HL-60 (cell line): ENCODE data around the gene SLC8B1.

Source experiments
- DNase-seq, 2 experiments: peaks; one replicate each; pipeline ENCODE4 v3.0.0-alpha.2; 2010 to 2020; ENCODE audit warnings: low read depth in 1 of 2, low spot score in 1 of 2
- H3K27ac ChIP-seq: fragments of 250-450 bp; sonication (Bioruptor Pico); replicated peaks from 2 replicates; pipeline ENCODE4 v1.5.1; 2020; ENCODE audit warnings: mild to moderate bottlenecking, moderate library complexity
- H3K27me3 ChIP-seq: fragments of 250-450 bp; sonication (Bioruptor Pico); 2 replicates; pipeline ENCODE4 v1.5.1; 2021; ENCODE audit warnings: mild to moderate bottlenecking, moderate library complexity; ENCODE audit not compliant: insufficient read depth, poor library complexity, severe bottlenecking
- H3K4me3 ChIP-seq: replicated peaks from 2 replicates; pipeline ENCODE4 v1.5.1; 2011; ENCODE audit warnings: mild to moderate bottlenecking, control low read depth, low read length; ENCODE audit not compliant: insufficient read depth
- GABPA ChIP-seq: IDR thresholded peaks from 2 replicates; pipeline ENCODE4 v1.6.1; 2012; ENCODE audit warnings: low read depth
- POLR2AphosphoS5 ChIP-seq: IDR thresholded peaks from 2 replicates; pipeline ENCODE4 v1.6.1; 2012; ENCODE audit warnings: low read depth
- SPI1 ChIP-seq: IDR thresholded peaks from 2 replicates; pipeline ENCODE4 v1.6.1; 2012; ENCODE audit warnings: low read depth, mild to moderate bottlenecking, borderline replicate concordance
- TF ChIP-seq, protein P1 (sequence below): IDR thresholded peaks from one replicate; pipeline ENCODE4 v1.5.1; 2011; ENCODE audit warnings: low read length, control low read depth, inconsistent platforms; ENCODE audit not compliant: insufficient read depth
- TF ChIP-seq, protein P2 (sequence below): IDR thresholded peaks from 2 replicates; pipeline ENCODE4 v1.6.1; 2012; ENCODE audit warnings: low read depth; ENCODE audit not compliant: insufficient replicate concordance

SLC8B1 gene

DNA sequence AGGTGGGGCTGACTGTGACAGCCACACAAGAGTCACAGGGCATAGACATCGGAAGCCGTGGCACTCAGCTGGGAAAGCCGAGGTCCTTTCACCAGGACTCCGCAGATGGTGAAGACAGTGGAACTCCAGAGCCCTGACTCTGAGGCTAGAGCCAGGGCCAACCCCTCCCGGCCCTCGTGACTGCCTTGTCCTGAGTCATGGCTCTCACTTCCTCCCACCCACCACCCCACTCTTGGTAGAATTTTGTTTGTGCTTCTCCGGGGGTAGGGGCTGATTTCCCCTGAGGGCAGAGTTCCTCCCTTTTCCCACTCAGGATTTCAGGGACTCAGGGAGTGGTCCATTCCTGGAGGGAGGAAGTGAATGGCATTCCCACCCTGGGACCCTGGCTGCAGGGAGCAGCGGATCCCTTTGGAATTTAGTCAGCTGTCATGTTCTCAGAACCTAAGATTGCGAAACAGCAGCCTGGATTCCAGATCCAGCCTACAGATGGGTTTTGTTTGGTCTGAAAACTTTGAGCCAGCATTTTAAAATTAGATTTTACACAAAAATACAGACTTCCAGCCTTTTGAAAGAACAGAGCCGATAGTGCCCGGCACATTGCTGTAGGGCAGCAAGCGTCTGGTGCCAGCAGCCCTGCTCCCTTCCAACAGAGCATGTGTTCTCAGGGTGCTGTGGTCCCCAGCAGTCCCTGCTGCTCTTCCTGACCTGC is 62.9 kb downstream of the SLC8B1 start:
- Histone ChIP-seq H3K27ac (peak overlapping the region; percentile 16; the same call in 1 of the 2 replicates), H3K4me3 (no peak overlapping the region), H3K27me3 (no peaks in the 10 kb centered on the region)
- TF ChIP-seq GABPA (no peak), SPI1 (peak; percentile 46; the same call in 1 of the 2 replicates)
- DNase-seq: peak in 1 of 2 experiments; percentile 14

DNA sequence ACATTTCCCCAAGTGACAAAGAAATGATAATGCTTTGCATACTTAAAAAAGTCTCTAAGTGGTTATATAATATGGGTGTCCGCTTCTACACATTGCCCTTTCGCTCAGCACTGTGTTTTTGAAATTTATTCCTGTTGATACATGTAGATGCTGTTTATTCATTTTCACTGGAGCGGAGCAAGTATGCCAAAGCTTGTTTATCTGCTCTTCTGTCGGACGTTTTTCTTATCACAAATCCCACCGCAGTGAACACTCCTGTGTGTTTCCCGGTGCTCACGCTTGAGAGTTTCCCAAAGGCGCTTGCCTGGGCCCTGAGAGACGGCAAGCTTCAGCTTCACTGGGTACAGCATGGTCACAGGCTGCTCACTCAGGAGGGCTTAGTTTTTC is 63.5 kb downstream of the SLC8B1 start:
- TF ChIP-seq SPI1 (no peak), GABPA (no peak)
- no peak overlapping the region for H3K4me3 ChIP-seq

DNA sequence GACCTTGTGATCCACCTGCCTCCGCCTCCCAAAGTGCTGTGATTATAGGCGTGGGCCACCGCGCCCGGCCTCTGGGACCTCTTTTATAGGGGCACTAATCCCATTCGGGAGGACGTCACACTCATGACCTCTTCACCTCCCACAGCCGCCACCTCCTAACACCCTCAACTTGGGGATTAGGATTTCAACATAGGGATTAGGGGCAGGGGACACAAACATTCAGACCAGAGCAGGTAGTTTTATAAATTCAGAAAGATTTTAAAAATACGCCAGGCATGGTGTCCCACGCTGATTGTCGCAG is 64.2 kb downstream of the SLC8B1 start:
- H3K27me3 ChIP-seq: no peaks in the 10 kb centered on the region
- H3K27ac ChIP-seq: no peak overlapping the region
- no peak overlapping the region for H3K4me3 ChIP-seq
- DNase-seq: no peak
- no peak for TF ChIP-seq SPI1
- TF ChIP-seq, protein P1, sequence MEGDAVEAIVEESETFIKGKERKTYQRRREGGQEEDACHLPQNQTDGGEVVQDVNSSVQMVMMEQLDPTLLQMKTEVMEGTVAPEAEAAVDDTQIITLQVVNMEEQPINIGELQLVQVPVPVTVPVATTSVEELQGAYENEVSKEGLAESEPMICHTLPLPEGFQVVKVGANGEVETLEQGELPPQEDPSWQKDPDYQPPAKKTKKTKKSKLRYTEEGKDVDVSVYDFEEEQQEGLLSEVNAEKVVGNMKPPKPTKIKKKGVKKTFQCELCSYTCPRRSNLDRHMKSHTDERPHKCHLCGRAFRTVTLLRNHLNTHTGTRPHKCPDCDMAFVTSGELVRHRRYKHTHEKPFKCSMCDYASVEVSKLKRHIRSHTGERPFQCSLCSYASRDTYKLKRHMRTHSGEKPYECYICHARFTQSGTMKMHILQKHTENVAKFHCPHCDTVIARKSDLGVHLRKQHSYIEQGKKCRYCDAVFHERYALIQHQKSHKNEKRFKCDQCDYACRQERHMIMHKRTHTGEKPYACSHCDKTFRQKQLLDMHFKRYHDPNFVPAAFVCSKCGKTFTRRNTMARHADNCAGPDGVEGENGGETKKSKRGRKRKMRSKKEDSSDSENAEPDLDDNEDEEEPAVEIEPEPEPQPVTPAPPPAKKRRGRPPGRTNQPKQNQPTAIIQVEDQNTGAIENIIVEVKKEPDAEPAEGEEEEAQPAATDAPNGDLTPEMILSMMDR: no peak
- TF ChIP-seq POLR2AphosphoS5: no peak
- no peak for TF ChIP-seq GABPA
- TF ChIP-seq, protein P2, sequence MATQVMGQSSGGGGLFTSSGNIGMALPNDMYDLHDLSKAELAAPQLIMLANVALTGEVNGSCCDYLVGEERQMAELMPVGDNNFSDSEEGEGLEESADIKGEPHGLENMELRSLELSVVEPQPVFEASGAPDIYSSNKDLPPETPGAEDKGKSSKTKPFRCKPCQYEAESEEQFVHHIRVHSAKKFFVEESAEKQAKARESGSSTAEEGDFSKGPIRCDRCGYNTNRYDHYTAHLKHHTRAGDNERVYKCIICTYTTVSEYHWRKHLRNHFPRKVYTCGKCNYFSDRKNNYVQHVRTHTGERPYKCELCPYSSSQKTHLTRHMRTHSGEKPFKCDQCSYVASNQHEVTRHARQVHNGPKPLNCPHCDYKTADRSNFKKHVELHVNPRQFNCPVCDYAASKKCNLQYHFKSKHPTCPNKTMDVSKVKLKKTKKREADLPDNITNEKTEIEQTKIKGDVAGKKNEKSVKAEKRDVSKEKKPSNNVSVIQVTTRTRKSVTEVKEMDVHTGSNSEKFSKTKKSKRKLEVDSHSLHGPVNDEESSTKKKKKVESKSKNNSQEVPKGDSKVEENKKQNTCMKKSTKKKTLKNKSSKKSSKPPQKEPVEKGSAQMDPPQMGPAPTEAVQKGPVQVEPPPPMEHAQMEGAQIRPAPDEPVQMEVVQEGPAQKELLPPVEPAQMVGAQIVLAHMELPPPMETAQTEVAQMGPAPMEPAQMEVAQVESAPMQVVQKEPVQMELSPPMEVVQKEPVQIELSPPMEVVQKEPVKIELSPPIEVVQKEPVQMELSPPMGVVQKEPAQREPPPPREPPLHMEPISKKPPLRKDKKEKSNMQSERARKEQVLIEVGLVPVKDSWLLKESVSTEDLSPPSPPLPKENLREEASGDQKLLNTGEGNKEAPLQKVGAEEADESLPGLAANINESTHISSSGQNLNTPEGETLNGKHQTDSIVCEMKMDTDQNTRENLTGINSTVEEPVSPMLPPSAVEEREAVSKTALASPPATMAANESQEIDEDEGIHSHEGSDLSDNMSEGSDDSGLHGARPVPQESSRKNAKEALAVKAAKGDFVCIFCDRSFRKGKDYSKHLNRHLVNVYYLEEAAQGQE: no peak

More for the DNA sequence above, 63.5 kb downstream of the SLC8B1 start:
- no peak for DNase-seq
- Histone ChIP-seq H3K27me3 (no peaks in the 10 kb centered on the region), H3K27ac (peak overlapping the region; percentile 16; the same call in 1 of the 2 replicates)

DNA sequence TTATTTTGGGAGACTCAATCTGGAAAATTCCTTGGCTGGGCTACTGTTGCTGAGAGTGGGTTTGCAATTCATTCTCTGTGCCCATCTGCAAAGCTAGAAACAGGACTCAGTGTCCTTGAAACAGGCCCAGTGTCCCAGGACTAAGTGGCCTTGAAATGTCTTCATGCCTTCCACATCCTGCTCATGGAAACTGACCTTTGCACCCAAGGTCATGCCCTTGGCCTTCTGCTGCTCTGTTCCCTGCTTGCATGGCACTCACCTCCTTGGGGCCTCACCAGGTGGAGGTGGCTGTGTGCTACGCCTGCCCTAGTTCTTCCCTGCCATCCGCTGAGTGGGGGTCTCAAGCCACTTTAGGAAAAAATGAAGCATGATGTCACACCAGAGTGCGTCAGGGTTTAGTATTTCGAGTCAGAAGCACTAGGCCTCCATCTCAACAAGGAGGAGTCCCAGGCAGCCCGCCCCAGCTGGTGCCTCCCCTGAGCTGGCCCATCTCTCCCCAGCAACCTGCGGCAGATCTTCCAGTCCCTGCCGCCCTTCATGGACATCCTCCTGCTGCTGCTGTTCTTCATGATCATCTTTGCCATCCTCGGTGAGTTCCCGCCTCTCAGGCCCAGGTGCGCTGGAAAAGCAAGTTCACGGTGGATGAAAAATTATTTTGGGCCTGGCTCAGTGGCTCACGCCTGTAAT is 65.5 kb downstream of the SLC8B1 start:
- no peaks in the 10 kb centered on the region for H3K27me3 ChIP-seq
- no peak overlapping the region for H3K4me3 ChIP-seq
- TF ChIP-seq, protein P2: no peak
- TF ChIP-seq, protein P1: no peak
- TF ChIP-seq POLR2AphosphoS5 (no peak), SPI1 (no peak), GABPA (no peak)
- DNase-seq: no peak
- H3K27ac ChIP-seq: no peak overlapping the region
